ENCODE data around the gene SECTM1.

GRCh38 chr17:82320140-82320840, 13.3 kb downstream of the SECTM1 start:
- TF ChIP-seq, protein P1, sequence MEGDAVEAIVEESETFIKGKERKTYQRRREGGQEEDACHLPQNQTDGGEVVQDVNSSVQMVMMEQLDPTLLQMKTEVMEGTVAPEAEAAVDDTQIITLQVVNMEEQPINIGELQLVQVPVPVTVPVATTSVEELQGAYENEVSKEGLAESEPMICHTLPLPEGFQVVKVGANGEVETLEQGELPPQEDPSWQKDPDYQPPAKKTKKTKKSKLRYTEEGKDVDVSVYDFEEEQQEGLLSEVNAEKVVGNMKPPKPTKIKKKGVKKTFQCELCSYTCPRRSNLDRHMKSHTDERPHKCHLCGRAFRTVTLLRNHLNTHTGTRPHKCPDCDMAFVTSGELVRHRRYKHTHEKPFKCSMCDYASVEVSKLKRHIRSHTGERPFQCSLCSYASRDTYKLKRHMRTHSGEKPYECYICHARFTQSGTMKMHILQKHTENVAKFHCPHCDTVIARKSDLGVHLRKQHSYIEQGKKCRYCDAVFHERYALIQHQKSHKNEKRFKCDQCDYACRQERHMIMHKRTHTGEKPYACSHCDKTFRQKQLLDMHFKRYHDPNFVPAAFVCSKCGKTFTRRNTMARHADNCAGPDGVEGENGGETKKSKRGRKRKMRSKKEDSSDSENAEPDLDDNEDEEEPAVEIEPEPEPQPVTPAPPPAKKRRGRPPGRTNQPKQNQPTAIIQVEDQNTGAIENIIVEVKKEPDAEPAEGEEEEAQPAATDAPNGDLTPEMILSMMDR (IDR thresholded peaks at IDR 0.05), result no peak
- no peak for TF ChIP-seq POLR2A (IDR thresholded peaks at IDR 0.05)

Measured in Peyer's patch (tissue), 4 donors.